Progenitor cell of endocrine pancreas (in vitro differentiated cells): ENCODE measurements around the gene CPEB3. TPM values are rescaled to one million over a fixed set of nuclear protein-coding genes. Genes with fewer than 3 reads are reported as not detected.

Source experiments
- DNase-seq: peaks from one replicate; pipeline ENCODE4 v3.0.0; 2021; ENCODE audit warnings: low spot score; ENCODE audit not compliant: unreplicated experiment
- H3K27ac Mint-ChIP-seq: 2 replicates; pipeline ENCODE4 v1.8.0; 2021; ENCODE audit warnings: mild to moderate bottlenecking, moderate library complexity, mixed read lengths
- H3K27me3 Mint-ChIP-seq: 2 replicates; pipeline ENCODE4 v1.8.0; 2021; ENCODE audit warnings: mixed read lengths
- H3K36me3 Mint-ChIP-seq: 2 replicates; pipeline ENCODE4 v1.8.0; 2022; ENCODE audit warnings: mixed read lengths; ENCODE audit not compliant: insufficient read depth
- H3K4me1 Mint-ChIP-seq: 2 replicates; pipeline ENCODE4 v1.8.0; 2021; ENCODE audit warnings: low read depth, mixed read lengths
- H3K4me3 Mint-ChIP-seq: 2 replicates; pipeline ENCODE4 v1.8.0; 2021; ENCODE audit warnings: low read depth, mild to moderate bottlenecking, moderate library complexity, mixed read lengths
- H3K9me3 Mint-ChIP-seq: 2 replicates; pipeline ENCODE4 v1.8.0; 2021; ENCODE audit warnings: low read depth, mixed read lengths
- CTCF ChIP-seq: fragments of 200-600 bp; sonication (generic); IDR thresholded peaks from one replicate; pipeline ENCODE4 v1.5.0; 2021; ENCODE audit warnings: antibody characterized with exemption, mild to moderate bottlenecking; ENCODE audit not compliant: unreplicated experiment
- total RNA-seq: library from RNA; stranded (reverse); gene quantifications from 2 replicates; pipeline ENCODE4 v1.2.1, GENCODE V29; 2021

CPEB3 gene
- total RNA-seq, 1 donor from 2014 or later: 2.1 TPM

GRCh38 chr10:92303096-92303495 lies 12.2 kb upstream of the CPEB3 start:
- no peak overlapping the region for H3K27ac Mint-ChIP-seq
- H3K9me3 Mint-ChIP-seq: no peaks in the 10 kb centered on the region
- peaks cover 9% of the 10 kb centered on the region for H3K36me3 Mint-ChIP-seq
- DNase-seq: no peak
- H3K27me3 Mint-ChIP-seq: no peaks in the 10 kb centered on the region
- H3K4me3 Mint-ChIP-seq: no peak overlapping the region
- H3K4me1 Mint-ChIP-seq: peaks cover 15% of the 10 kb centered on the region
- TF ChIP-seq CTCF: no peak

DNA sequence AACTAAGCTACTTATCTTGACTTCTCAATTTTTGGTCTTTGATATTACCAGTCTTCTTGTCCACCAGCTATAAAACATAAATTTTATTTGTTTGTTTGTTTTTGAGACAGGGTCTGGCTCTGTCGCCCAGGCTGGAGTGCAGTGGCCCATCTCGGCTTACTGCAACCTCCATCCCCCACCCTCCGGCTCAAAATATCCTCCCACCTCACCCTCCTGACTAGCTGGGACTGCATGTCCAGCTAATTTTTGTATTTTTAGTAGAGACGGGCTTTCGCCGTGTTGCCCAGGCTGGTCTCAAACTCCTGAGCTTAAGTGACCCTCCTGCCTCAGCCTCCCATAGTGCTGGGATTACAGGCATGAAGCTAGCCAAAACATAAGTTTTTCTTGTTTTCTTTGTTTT lies 7.6 kb upstream of the CPEB3 start:
- no peak overlapping the region for H3K4me3 Mint-ChIP-seq
- DNase-seq: no peak
- peaks cover 9% of the 10 kb centered on the region for H3K36me3 Mint-ChIP-seq
- no peaks in the 10 kb centered on the region for H3K27me3 Mint-ChIP-seq
- no peak for TF ChIP-seq CTCF
- H3K9me3 Mint-ChIP-seq: no peaks in the 10 kb centered on the region
- H3K4me1 Mint-ChIP-seq: peaks cover 15% of the 10 kb centered on the region
- H3K27ac Mint-ChIP-seq: no peak overlapping the region

- peak; percentile 44 for TF ChIP-seq CTCF
- H3K27ac Mint-ChIP-seq: peak overlapping the region; percentile 93
- peak overlapping the region; percentile 86 for H3K4me3 Mint-ChIP-seq
- H3K4me1 Mint-ChIP-seq: peaks cover 15% of the 10 kb centered on the region
- peak; percentile 12 for DNase-seq
- no peaks in the 10 kb centered on the region for H3K27me3 Mint-ChIP-seq
- peaks cover 2% of the 10 kb centered on the region for H3K36me3 Mint-ChIP-seq
- H3K9me3 Mint-ChIP-seq: no peaks in the 10 kb centered on the region
These were observed 1.3 kb upstream of the CPEB3 start for GRCh38 chr10:92291921-92292845.

DNA sequence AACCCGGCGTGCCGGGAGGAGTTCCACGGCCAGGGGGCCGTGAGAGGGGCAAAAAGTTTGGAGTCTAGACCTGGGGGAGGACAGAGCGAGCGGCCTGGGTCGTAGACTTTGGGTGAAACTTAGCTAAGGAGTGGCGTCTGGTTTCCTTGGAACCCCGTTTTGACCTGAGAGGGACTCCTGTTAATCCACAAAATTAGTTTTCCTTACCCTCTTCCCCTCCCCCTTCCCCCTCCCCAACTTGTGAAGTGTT lies 663 bp upstream of the CPEB3 start:
- Mint-ChIP-seq H3K4me3 (peak overlapping the region; percentile 86), H3K36me3 (peaks cover 2% of the 10 kb centered on the region), H3K4me1 (peaks cover 15% of the 10 kb centered on the region), H3K27me3 (no peaks in the 10 kb centered on the region), H3K9me3 (no peaks in the 10 kb centered on the region), H3K27ac (peak overlapping the region; percentile 93)
- DNase-seq: no peak
- no peak for TF ChIP-seq CTCF

GRCh38 chr10:92290076-92290836 lies 622 bp downstream of the CPEB3 start:
- no peak for DNase-seq
- H3K27ac Mint-ChIP-seq: peak overlapping the region; percentile 93
- H3K9me3 Mint-ChIP-seq: peaks cover 3% of the 10 kb centered on the region
- peaks cover 15% of the 10 kb centered on the region for H3K4me1 Mint-ChIP-seq
- H3K27me3 Mint-ChIP-seq: no peaks in the 10 kb centered on the region
- TF ChIP-seq CTCF: no peak
- peaks cover 2% of the 10 kb centered on the region for H3K36me3 Mint-ChIP-seq
- H3K4me3 Mint-ChIP-seq: peak overlapping the region; percentile 86
